ENCODE data around the gene AIFM3. TPM values are rescaled to one million over a fixed set of nuclear protein-coding genes. Genes with fewer than 3 reads are reported as not detected.

AIFM3 gene
- total RNA-seq = 1 to 10 TPM in 2 of 4 donors, under 1 TPM in 1, not detected in 1; 0.15 to 3.7 (median 2.0) TPM

GRCh38 chr22:20966883-20967696, at the start of gene AIFM3:
TSS of gene AIFM3 (plus strand) at chr22:20967255. CDS start at chr22:20967945, 690 bp downstream.
- intact Hi-C loops (cut with DNase I; ENCODE audit: low total_unique reads) = no loop called here
- H3K4me3 ChIP-seq (ENCODE audit: low read depth, poor library complexity, severe bottlenecking) = no peak within 1 kb of the TSS
- TF ChIP-seq, protein P1, sequence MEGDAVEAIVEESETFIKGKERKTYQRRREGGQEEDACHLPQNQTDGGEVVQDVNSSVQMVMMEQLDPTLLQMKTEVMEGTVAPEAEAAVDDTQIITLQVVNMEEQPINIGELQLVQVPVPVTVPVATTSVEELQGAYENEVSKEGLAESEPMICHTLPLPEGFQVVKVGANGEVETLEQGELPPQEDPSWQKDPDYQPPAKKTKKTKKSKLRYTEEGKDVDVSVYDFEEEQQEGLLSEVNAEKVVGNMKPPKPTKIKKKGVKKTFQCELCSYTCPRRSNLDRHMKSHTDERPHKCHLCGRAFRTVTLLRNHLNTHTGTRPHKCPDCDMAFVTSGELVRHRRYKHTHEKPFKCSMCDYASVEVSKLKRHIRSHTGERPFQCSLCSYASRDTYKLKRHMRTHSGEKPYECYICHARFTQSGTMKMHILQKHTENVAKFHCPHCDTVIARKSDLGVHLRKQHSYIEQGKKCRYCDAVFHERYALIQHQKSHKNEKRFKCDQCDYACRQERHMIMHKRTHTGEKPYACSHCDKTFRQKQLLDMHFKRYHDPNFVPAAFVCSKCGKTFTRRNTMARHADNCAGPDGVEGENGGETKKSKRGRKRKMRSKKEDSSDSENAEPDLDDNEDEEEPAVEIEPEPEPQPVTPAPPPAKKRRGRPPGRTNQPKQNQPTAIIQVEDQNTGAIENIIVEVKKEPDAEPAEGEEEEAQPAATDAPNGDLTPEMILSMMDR (IDR thresholded peaks at IDR 0.05) = no peak
- TF ChIP-seq POLR2A (IDR thresholded peaks at IDR 0.05) = no peak
- no peak for DNase-seq (ENCODE audit: low spot score in 2 of 2)
- 54 to 65% methylated on average over 11 to 22 of the region's 22 CpGs for WGBS, 2 donors

GRCh38 chr22:20918663-20919218, 48.3 kb upstream of the AIFM3 start:
- no peak for DNase-seq (ENCODE audit: low spot score in 2 of 2)
- intact Hi-C loops (cut with DNase I; ENCODE audit: low total_unique reads) = no loop called here
- H3K4me3 ChIP-seq (ENCODE audit: low read depth, poor library complexity, severe bottlenecking) = peak overlapping the region; percentile 98
- TF ChIP-seq POLR2A (IDR thresholded peaks at IDR 0.05) = no peak
- TF ChIP-seq, protein P1 (IDR thresholded peaks at IDR 0.05) = no peak
- 0 to 1% methylated on average over 19 of the region's 19 CpGs for WGBS, 2 donors

DNA sequence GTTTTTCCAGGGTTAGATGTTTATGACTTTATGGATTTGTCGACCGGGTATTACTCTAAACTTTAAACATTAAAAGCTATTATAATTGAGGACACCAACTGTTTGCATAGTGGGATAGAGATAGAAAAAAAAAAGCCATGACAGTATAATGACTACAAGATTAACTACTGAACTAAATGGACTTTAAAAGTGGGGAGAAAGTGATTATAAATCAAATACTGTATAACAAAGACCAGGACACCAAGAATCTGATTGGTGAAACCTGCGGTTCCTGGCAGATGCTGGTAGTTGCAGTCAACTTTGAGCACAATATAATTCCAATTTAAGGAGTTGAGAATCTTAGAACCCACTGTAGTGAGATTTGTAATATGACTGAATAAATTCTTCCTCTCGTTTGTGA, 47.3 kb upstream of the AIFM3 start:
- H3K4me3 ChIP-seq (ENCODE audit: low read depth, poor library complexity, severe bottlenecking) = peak overlapping the region; percentile 20
- DNase-seq (ENCODE audit: low spot score in 2 of 2) = no peak
- intact Hi-C loops (cut with DNase I; ENCODE audit: low total_unique reads) = no loop called here
- WGBS, 2 donors = 9 to 11% methylated on average over 4 of the region's 4 CpGs
- TF ChIP-seq POLR2A (IDR thresholded peaks at IDR 0.05) = no peak
- TF ChIP-seq, protein P1 (IDR thresholded peaks at IDR 0.05) = no peak

DNA sequence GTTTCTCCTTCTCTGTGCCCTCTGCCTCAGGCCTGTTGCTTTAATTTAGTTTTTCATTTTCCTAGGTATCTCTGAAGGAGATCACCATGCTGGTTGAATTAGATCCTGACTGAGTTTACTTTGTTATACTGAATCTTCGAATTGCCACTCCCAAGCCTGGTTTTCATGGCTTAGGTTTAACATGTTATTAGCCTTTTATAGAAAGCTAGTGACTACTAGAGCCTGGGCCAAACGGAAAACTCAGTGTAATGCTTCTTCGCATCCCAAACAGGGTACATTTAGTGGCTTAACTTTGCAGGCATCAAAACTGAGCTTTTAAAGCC, 46.2 kb upstream of the AIFM3 start:
- peak overlapping the region; percentile 20 for H3K4me3 ChIP-seq (ENCODE audit: low read depth, poor library complexity, severe bottlenecking)
- TF ChIP-seq, protein P1 (IDR thresholded peaks at IDR 0.05) = no peak
- no peak for TF ChIP-seq POLR2A (IDR thresholded peaks at IDR 0.05)
- no peak for DNase-seq (ENCODE audit: low spot score in 2 of 2)
- intact Hi-C loops (cut with DNase I; ENCODE audit: low total_unique reads) = no loop called here
- 33 to 49% methylated on average over 3 of the region's 3 CpGs for WGBS, 2 donors

DNA sequence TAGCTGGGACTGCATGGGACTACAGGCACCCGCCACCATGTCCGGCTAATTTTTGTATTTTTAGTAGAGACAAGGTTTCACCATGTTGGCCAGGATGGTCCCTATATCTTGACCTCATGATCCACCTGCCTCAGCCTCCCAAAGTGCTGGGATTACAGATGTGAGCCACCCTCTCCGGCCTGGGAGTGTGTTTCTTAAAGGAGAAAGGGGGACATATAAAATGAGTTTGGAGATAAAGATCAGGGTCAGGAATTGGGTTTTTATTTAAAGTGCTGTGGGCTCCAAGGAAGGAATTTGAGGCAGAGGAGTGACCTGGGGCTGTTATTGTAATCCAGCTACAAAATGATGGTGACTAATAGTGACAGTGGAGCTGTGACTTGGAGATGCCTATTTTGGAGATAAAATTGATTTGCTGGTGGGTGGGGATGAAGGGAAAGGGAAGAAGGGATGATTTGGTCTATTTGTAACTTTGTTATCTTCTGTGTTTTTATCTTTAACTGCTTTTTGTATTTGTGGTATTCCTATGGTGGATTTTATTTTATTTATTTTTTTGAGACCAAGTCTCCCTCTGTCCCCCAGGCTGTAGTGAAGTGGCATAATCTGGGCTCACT, 44.8 kb upstream of the AIFM3 start:
- intact Hi-C loops (cut with DNase I; ENCODE audit: low total_unique reads) = no loop called here
- no peak overlapping the region for H3K4me3 ChIP-seq (ENCODE audit: low read depth, poor library complexity, severe bottlenecking)
- 73 to 88% methylated on average over 3 of the region's 3 CpGs for WGBS, 2 donors
- DNase-seq (ENCODE audit: low spot score in 2 of 2) = no peak
- TF ChIP-seq POLR2A (IDR thresholded peaks at IDR 0.05) = no peak
- TF ChIP-seq, protein P1 (IDR thresholded peaks at IDR 0.05) = no peak

Measured in lower leg skin (tissue), 4 donors.